MM.1S (cell line): Measurements from ENCODE around the gene CHD9NB.

ENCODE experiments used
- DNase-seq: peaks from one replicate; pipeline ENCODE4 v3.0.0-alpha.2; 2015
- H2AFZ ChIP-seq: fragments of 300-600 bp; sonication (generic); 2 replicates; pipeline ENCODE4 v1.6.0; 2016; ENCODE audit warnings: antibody characterized with exemption, low read length
- H3F3A ChIP-seq: fragments of 300-600 bp; sonication (generic); 2 replicates; pipeline ENCODE4 v1.6.1; 2016; ENCODE audit warnings: mild to moderate bottlenecking, antibody characterized with exemption, low read length, moderate library complexity, mixed read lengths; ENCODE audit not compliant: insufficient read depth
- H3K27ac ChIP-seq: fragments of 300-600 bp; sonication (generic); 2 replicates; pipeline ENCODE4 v1.5.1; 2016; ENCODE audit warnings: mild to moderate bottlenecking, low read length
- H3K27me3 ChIP-seq: fragments of 300-600 bp; sonication (generic); replicated peaks from 2 replicates; pipeline ENCODE4 v1.6.0; 2016; ENCODE audit warnings: low read length; ENCODE audit not compliant: insufficient read depth
- H3K36me3 ChIP-seq: fragments of 300-600 bp; sonication (generic); replicated peaks from 2 replicates; pipeline ENCODE4 v1.6.1; 2016; ENCODE audit warnings: mild to moderate bottlenecking, low read length, mixed read lengths; ENCODE audit not compliant: insufficient read depth
- H3K4me1 ChIP-seq: fragments of 300-600 bp; sonication (generic); 2 replicates; pipeline ENCODE4 v1.6.1; 2016; ENCODE audit warnings: low read length, mixed read lengths
- H3K4me2 ChIP-seq: fragments of 300-600 bp; sonication (generic); 2 replicates; pipeline ENCODE4 v1.6.0; 2016; ENCODE audit warnings: low read depth, low read length
- H3K4me3 ChIP-seq: fragments of 300-600 bp; sonication (generic); 2 replicates; pipeline ENCODE4 v1.5.1; 2016; ENCODE audit warnings: low read length, mixed read lengths
- H3K79me2 ChIP-seq: fragments of 300-600 bp; sonication (generic); 2 replicates; pipeline ENCODE4 v1.6.1; 2016; ENCODE audit warnings: mixed run types, low read length, mixed read lengths
- H3K9ac ChIP-seq: fragments of 300-600 bp; sonication (generic); 2 replicates; pipeline ENCODE4 v1.6.1; 2016; ENCODE audit warnings: low read length, mixed read lengths
- H3K9me2 ChIP-seq: fragments of 300-600 bp; sonication (generic); replicated peaks from 2 replicates; pipeline ENCODE4 v1.6.1; 2016; ENCODE audit warnings: mild to moderate bottlenecking, low read length, mixed read lengths; ENCODE audit not compliant: insufficient read depth
- H3K9me3 ChIP-seq: fragments of 300-600 bp; sonication (generic); replicated peaks from 2 replicates; pipeline ENCODE4 v1.6.1; 2016; ENCODE audit warnings: mild to moderate bottlenecking, low read length, mixed read lengths; ENCODE audit not compliant: insufficient read depth
- H4K20me1 ChIP-seq: fragments of 300-600 bp; sonication (generic); 2 replicates; pipeline ENCODE4 v1.6.1; 2016; ENCODE audit warnings: mild to moderate bottlenecking, low read length, moderate library complexity, mixed read lengths; ENCODE audit not compliant: insufficient read depth
- CTCF ChIP-seq: fragments of 300-600 bp; sonication (generic); IDR thresholded peaks from 2 replicates; pipeline ENCODE4 v1.5.1; 2016; ENCODE audit warnings: antibody characterized with exemption, low read length, mixed read lengths
- EZH2 ChIP-seq: fragments of 300-600 bp; sonication (generic); optimal IDR thresholded peaks from 2 replicates; pipeline ENCODE3; 2017; ENCODE audit warnings: low read depth, mild to moderate bottlenecking, antibody characterized with exemption, low read length, mixed read lengths
- EZH2phosphoT487 ChIP-seq: fragments of 300-600 bp; sonication (generic); IDR thresholded peaks from 2 replicates; pipeline ENCODE4 v1.6.1; 2018; ENCODE audit warnings: antibody characterized with exemption, low read length

Gene CHD9NB

GRCh38 chr16:53036066-53036465 is 16.6 kb downstream of the CHD9NB start:
- Histone ChIP-seq H3F3A (no peaks in the 10 kb centered on the region), H3K4me1 (no peaks in the 10 kb centered on the region), H3K4me3 (no peak overlapping the region), H3K4me2 (no peak overlapping the region), H3K9me2 (no peaks in the 10 kb centered on the region), H3K79me2 (no peaks in the 10 kb centered on the region), H3K36me3 (no peaks in the 10 kb centered on the region), H3K9me3 (no peaks in the 10 kb centered on the region), H2AFZ (no peak overlapping the region), H3K27me3 (no peaks in the 10 kb centered on the region), H4K20me1 (no peaks in the 10 kb centered on the region), H3K9ac (no peak overlapping the region), H3K27ac (no peak overlapping the region)
- no peak for DNase-seq
- TF ChIP-seq EZH2phosphoT487 (no peak), CTCF (no peak), EZH2 (no peak)

GRCh38 chr16:53035176-53035942 is 17.3 kb downstream of the CHD9NB start:
- Histone ChIP-seq H2AFZ (no peak overlapping the region), H3K4me3 (no peak overlapping the region), H3K4me2 (no peak overlapping the region), H3F3A (no peaks in the 10 kb centered on the region), H3K27me3 (no peaks in the 10 kb centered on the region), H4K20me1 (no peaks in the 10 kb centered on the region), H3K9ac (no peak overlapping the region), H3K9me2 (no peaks in the 10 kb centered on the region), H3K9me3 (no peaks in the 10 kb centered on the region), H3K79me2 (no peaks in the 10 kb centered on the region), H3K27ac (no peak overlapping the region), H3K36me3 (no peaks in the 10 kb centered on the region), H3K4me1 (no peaks in the 10 kb centered on the region)
- no peak for DNase-seq
- no peak for TF ChIP-seq EZH2
- TF ChIP-seq EZH2phosphoT487, result no peak
- no peak for TF ChIP-seq CTCF

GRCh38 chr16:53034306-53034705 is 18.4 kb downstream of the CHD9NB start:
- no peaks in the 10 kb centered on the region for H3K36me3 ChIP-seq
- no peaks in the 10 kb centered on the region for H3F3A ChIP-seq
- H3K79me2 ChIP-seq, result no peaks in the 10 kb centered on the region
- no peak for DNase-seq
- H3K9me3 ChIP-seq, result no peaks in the 10 kb centered on the region
- H2AFZ ChIP-seq, result no peak overlapping the region
- TF ChIP-seq EZH2 (no peak), EZH2phosphoT487 (no peak), CTCF (no peak)
- H3K9me2 ChIP-seq, result no peaks in the 10 kb centered on the region
- no peaks in the 10 kb centered on the region for H3K4me1 ChIP-seq
- H4K20me1 ChIP-seq, result no peaks in the 10 kb centered on the region
- no peaks in the 10 kb centered on the region for H3K27me3 ChIP-seq
- no peak overlapping the region for H3K4me3 ChIP-seq
- no peak overlapping the region for H3K9ac ChIP-seq
- H3K27ac ChIP-seq, result no peak overlapping the region
- H3K4me2 ChIP-seq, result no peak overlapping the region
